Activated T-cell treated with anti-CD3 and anti-CD28 coated beads, Interleukin-2, amount 50 U/mL, for 24 hours (primary cell): ENCODE data around the gene SLC25A11.

ENCODE experiments used
- DNase-seq: peaks from one replicate; pipeline ENCODE4 v3.0.0-alpha.2; 2020
- H3K27ac Mint-ChIP-seq: 2 replicates; pipeline ENCODE4 v1.8.0; 2020; ENCODE audit warnings: mild to moderate bottlenecking, mixed read lengths
- H3K27me3 Mint-ChIP-seq: 2 replicates; pipeline ENCODE4 v1.8.0; 2020; ENCODE audit warnings: mixed read lengths
- H3K36me3 Mint-ChIP-seq: 2 replicates; pipeline ENCODE4 v1.8.0; 2020; ENCODE audit warnings: low read depth, mixed read lengths
- H3K4me1 Mint-ChIP-seq: 2 replicates; pipeline ENCODE4 v1.8.0; 2020; ENCODE audit warnings: low read depth, mixed read lengths
- H3K4me3 Mint-ChIP-seq: 2 replicates; pipeline ENCODE4 v1.8.0; 2020; ENCODE audit warnings: mild to moderate bottlenecking, moderate library complexity, mixed read lengths
- H3K9me3 Mint-ChIP-seq: 2 replicates; pipeline ENCODE4 v1.8.0; 2020; ENCODE audit warnings: mixed read lengths

The SLC25A11 gene

GRCh38 chr17:4942760-4943508 lies 3.1 kb upstream of the SLC25A11 start:
- peaks cover 94% of the 10 kb centered on the region for H3K36me3 Mint-ChIP-seq
- H3K27ac Mint-ChIP-seq: peak overlapping the region; percentile 98
- no peak for DNase-seq
- no peaks in the 10 kb centered on the region for H3K27me3 Mint-ChIP-seq
- H3K4me1 Mint-ChIP-seq: peaks cover 65% of the 10 kb centered on the region
- no peaks in the 10 kb centered on the region for H3K9me3 Mint-ChIP-seq
- H3K4me3 Mint-ChIP-seq: peak overlapping the region; percentile 94

GRCh38 chr17:4941319-4941610 lies 1.4 kb upstream of the SLC25A11 start:
- H3K4me3 Mint-ChIP-seq: peak overlapping the region; percentile 94
- peaks cover 96% of the 10 kb centered on the region for H3K36me3 Mint-ChIP-seq
- H3K27ac Mint-ChIP-seq: peak overlapping the region; percentile 98

GRCh38 chr17:4940555-4941318 lies 891 bp upstream of the SLC25A11 start:
- no peaks in the 10 kb centered on the region for H3K9me3 Mint-ChIP-seq
- peak overlapping the region; percentile 98 for H3K27ac Mint-ChIP-seq
- H3K4me3 Mint-ChIP-seq: peak overlapping the region; percentile 94
- H3K36me3 Mint-ChIP-seq: peaks cover 96% of the 10 kb centered on the region
- H3K4me1 Mint-ChIP-seq: peaks cover 66% of the 10 kb centered on the region
- DNase-seq: peak; percentile 71
- no peaks in the 10 kb centered on the region for H3K27me3 Mint-ChIP-seq

More at GRCh38 chr17:4941319-4941610, 1.4 kb upstream of the SLC25A11 start:
- DNase-seq: no peak
- H3K9me3 Mint-ChIP-seq: no peaks in the 10 kb centered on the region
- peaks cover 66% of the 10 kb centered on the region for H3K4me1 Mint-ChIP-seq
- H3K27me3 Mint-ChIP-seq: no peaks in the 10 kb centered on the region

GRCh38 chr17:4939546-4939795 lies 375 bp downstream of the SLC25A11 start:
- no peak for DNase-seq
- Mint-ChIP-seq H3K4me3 (peak overlapping the region; percentile 94), H3K27me3 (no peaks in the 10 kb centered on the region), H3K27ac (peak overlapping the region; percentile 98), H3K36me3 (peaks cover 90% of the 10 kb centered on the region), H3K9me3 (no peaks in the 10 kb centered on the region), H3K4me1 (peaks cover 58% of the 10 kb centered on the region)

- Mint-ChIP-seq H3K27ac (peak overlapping the region; percentile 98), H3K4me1 (peaks cover 58% of the 10 kb centered on the region), H3K4me3 (peak overlapping the region; percentile 94), H3K9me3 (no peaks in the 10 kb centered on the region), H3K36me3 (peaks cover 87% of the 10 kb centered on the region), H3K27me3 (no peaks in the 10 kb centered on the region)
- no peak for DNase-seq
These were observed 929 bp downstream of the SLC25A11 start for GRCh38 chr17:4938688-4939545.

- H3K4me3 Mint-ChIP-seq: peak overlapping the region; percentile 94
- H3K27ac Mint-ChIP-seq: peak overlapping the region; percentile 98
- peaks cover 53% of the 10 kb centered on the region for H3K4me1 Mint-ChIP-seq
- H3K36me3 Mint-ChIP-seq: peaks cover 79% of the 10 kb centered on the region
- no peak for DNase-seq
- no peaks in the 10 kb centered on the region for H3K9me3 Mint-ChIP-seq
- no peaks in the 10 kb centered on the region for H3K27me3 Mint-ChIP-seq
These were observed 1.8 kb downstream of the SLC25A11 start for GRCh38 chr17:4938069-4938491.

- Mint-ChIP-seq H3K27me3 (no peaks in the 10 kb centered on the region), H3K36me3 (peaks cover 73% of the 10 kb centered on the region), H3K4me3 (peak overlapping the region; percentile 94), H3K4me1 (peaks cover 48% of the 10 kb centered on the region), H3K9me3 (no peaks in the 10 kb centered on the region), H3K27ac (peak overlapping the region; percentile 98)
- no peak for DNase-seq
These were observed 2.3 kb downstream of the SLC25A11 start for GRCh38 chr17:4937553-4937952.

GRCh38 chr17:4936436-4936835 lies 3.4 kb downstream of the SLC25A11 start:
- Mint-ChIP-seq H3K27ac (peak overlapping the region; percentile 75), H3K36me3 (peaks cover 65% of the 10 kb centered on the region), H3K4me1 (peaks cover 37% of the 10 kb centered on the region), H3K4me3 (no peak overlapping the region), H3K27me3 (no peaks in the 10 kb centered on the region), H3K9me3 (no peaks in the 10 kb centered on the region)
- DNase-seq: no peak

GRCh38 chr17:4935650-4936049 lies 4.2 kb downstream of the SLC25A11 start:
- peaks cover 33% of the 10 kb centered on the region for H3K4me1 Mint-ChIP-seq
- H3K4me3 Mint-ChIP-seq: no peak overlapping the region
- DNase-seq: no peak
- H3K36me3 Mint-ChIP-seq: peaks cover 62% of the 10 kb centered on the region
- H3K9me3 Mint-ChIP-seq: no peaks in the 10 kb centered on the region
- no peaks in the 10 kb centered on the region for H3K27me3 Mint-ChIP-seq
- no peak overlapping the region for H3K27ac Mint-ChIP-seq

GRCh38 chr17:4934173-4934979 lies 5.5 kb downstream of the SLC25A11 start:
- no peak overlapping the region for H3K4me3 Mint-ChIP-seq
- H3K27me3 Mint-ChIP-seq: no peaks in the 10 kb centered on the region
- peak overlapping the region; percentile 38 for H3K27ac Mint-ChIP-seq
- H3K9me3 Mint-ChIP-seq: no peaks in the 10 kb centered on the region
- peaks cover 33% of the 10 kb centered on the region for H3K4me1 Mint-ChIP-seq
- no peak for DNase-seq
- H3K36me3 Mint-ChIP-seq: peaks cover 53% of the 10 kb centered on the region

- H3K4me3 Mint-ChIP-seq: no peak overlapping the region
- no peak overlapping the region for H3K27ac Mint-ChIP-seq
These were observed 6.2 kb downstream of the SLC25A11 start for GRCh38 chr17:4933646-4934045.

GRCh38 chr17:4932756-4933155 lies 7.1 kb downstream of the SLC25A11 start:
- Mint-ChIP-seq H3K27ac (no peak overlapping the region), H3K4me3 (no peak overlapping the region), H3K27me3 (no peaks in the 10 kb centered on the region), H3K4me1 (peaks cover 21% of the 10 kb centered on the region), H3K9me3 (no peaks in the 10 kb centered on the region), H3K36me3 (peaks cover 50% of the 10 kb centered on the region)
- no peak for DNase-seq

More at GRCh38 chr17:4933646-4934045, 6.2 kb downstream of the SLC25A11 start:
- Mint-ChIP-seq H3K9me3 (no peaks in the 10 kb centered on the region), H3K36me3 (peaks cover 54% of the 10 kb centered on the region), H3K4me1 (peaks cover 29% of the 10 kb centered on the region), H3K27me3 (no peaks in the 10 kb centered on the region)
- no peak for DNase-seq

GRCh38 chr17:4931963-4932362 lies 7.9 kb downstream of the SLC25A11 start, which contains the start of gene GP1BA:
GP1BA (plus strand) TSS chr17:4932277; CDS start chr17:4932605, 328 bp downstream.
- Mint-ChIP-seq H3K36me3 (peaks cover 44% of the 10 kb centered on the region), H3K27me3 (no peaks in the 10 kb centered on the region), H3K4me1 (peaks cover 21% of the 10 kb centered on the region), H3K27ac (no peak within 1 kb of the TSS), H3K4me3 (no peak within 1 kb of the TSS), H3K9me3 (no peaks in the 10 kb centered on the region)
- no peak for DNase-seq

- no peaks in the 10 kb centered on the region for H3K27me3 Mint-ChIP-seq
- H3K4me1 Mint-ChIP-seq: peaks cover 8% of the 10 kb centered on the region
- H3K27ac Mint-ChIP-seq: no peak overlapping the region
- no peaks in the 10 kb centered on the region for H3K9me3 Mint-ChIP-seq
- DNase-seq: no peak
- H3K36me3 Mint-ChIP-seq: peaks cover 25% of the 10 kb centered on the region
- H3K4me3 Mint-ChIP-seq: no peak overlapping the region
These were observed 11.0 kb downstream of the SLC25A11 start for GRCh38 chr17:4928881-4929280.
